Transverse colon (tissue), 4 donors: ENCODE measurements around the gene WFIKKN2. TPM values are rescaled to one million over a fixed set of nuclear protein-coding genes. Genes with fewer than 3 reads are reported as not detected.

Source experiments
- DNase-seq: peaks from one replicate; pipeline ENCODE4 v3.0.0-alpha.2; 2019
- H3K27ac ChIP-seq, 4 donors: fragments of 200-600 bp; sonication (generic); 2 replicates each; pipeline ENCODE4 v1.5.1; 2016 to 2018; ENCODE audit warnings: inconsistent platforms in 4 of 4
- H3K27me3 ChIP-seq: fragments of 200-600 bp; sonication (generic); 2 replicates; pipeline ENCODE4 v1.5.1; 2017; ENCODE audit warnings: inconsistent platforms
- H3K36me3 ChIP-seq, 4 donors: fragments of 200-600 bp; sonication (generic); 2 replicates each; pipeline ENCODE4 v1.5.1; 2017 to 2019; ENCODE audit warnings: inconsistent platforms in 4 of 4
- H3K4me1 ChIP-seq, 4 donors: fragments of 200-600 bp; sonication (generic); 2 replicates each; pipeline ENCODE4 v1.5.1; 2017 to 2020; ENCODE audit warnings: inconsistent platforms in 4 of 4
- H3K4me3 ChIP-seq, 4 donors: fragments of 200-600 bp; sonication (generic); 1 replicate in 1 of 4; 2 replicates in 3 of 4; pipeline versions ENCODE4 v1.5.1 to v1.6.1; 2017 to 2019; ENCODE audit warnings: inconsistent platforms in 4 of 4
- H3K9me3 ChIP-seq, 2 donors: fragments of 200-600 bp; sonication (generic); 2 replicates each; pipeline ENCODE4 v1.5.1; 2017 to 2019; ENCODE audit warnings: inconsistent platforms in 2 of 2
- EP300 ChIP-seq: sonication (generic); formaldehyde crosslinking; IDR thresholded peaks from one replicate; pipeline ENCODE4 v1.6.1; 2017; ENCODE audit warnings: antibody characterized with exemption, low read depth
- POLR2A ChIP-seq: fragments of 450-650 bp; IDR thresholded peaks from one replicate; pipeline ENCODE4 v1.6.1; 2016; ENCODE audit warnings: antibody characterized with exemption, mild to moderate bottlenecking, moderate library complexity
- POLR2AphosphoS5 ChIP-seq, 3 donors: sonication (generic); formaldehyde crosslinking; IDR thresholded peaks; one replicate each; pipeline ENCODE4 v1.6.1; 2016; ENCODE audit warnings: antibody characterized with exemption in 3 of 3
- WGBS, 2 donors: methylation state at CpG; one replicate each; pipeline ENCODE4 v1.1.5; 2018; ENCODE audit warnings: low coverage in 1 of 2; 5-methylcytosine and 5-hydroxymethylcytosine counted together
- in situ Hi-C, 4 donors: fragments of 200-750 bp; cut with MboI; loops; one replicate each; pipeline versions ENCODE4 v1.15.0 to v1.15.1; 2017; ENCODE audit warnings: low sequenced_read_pairs in 3 of 4, low pct_ligation_motif_present in 1 of 4, low pct_unique_long_range_greater_than_20kb in 1 of 4
- intact Hi-C: fragments of 100-400 bp; cut with DNase I; formaldehyde crosslinking; loops from one replicate; pipeline ENCODE4 v1.15.1; 2023; ENCODE audit warnings: low total_unique reads
- total RNA-seq, 4 donors: library from RNA; depleted of rRNA; stranded (reverse); fragments of >200 nt; gene quantifications; one replicate each; pipeline ENCODE4 v1.1.0, GENCODE V29; 2016
- TF ChIP-seq, protein P1 (sequence below), 5 experiments: fragments of 200-600 bp in 3 of 5; fragments of 450-650 bp in 2 of 5; sonication (generic) in 3 of 5; IDR thresholded peaks; 1 replicate in 2 of 5; 2 replicates in 3 of 5; pipeline ENCODE4 v1.5.1; 2016 to 2017; ENCODE audit warnings: antibody characterized with exemption in 5 of 5, inconsistent platforms in 3 of 5, mild to moderate bottlenecking in 2 of 5, moderate library complexity in 1 of 5

The WFIKKN2 gene
- total RNA-seq, 4 donors from 2014 or later = not detected

DNA sequence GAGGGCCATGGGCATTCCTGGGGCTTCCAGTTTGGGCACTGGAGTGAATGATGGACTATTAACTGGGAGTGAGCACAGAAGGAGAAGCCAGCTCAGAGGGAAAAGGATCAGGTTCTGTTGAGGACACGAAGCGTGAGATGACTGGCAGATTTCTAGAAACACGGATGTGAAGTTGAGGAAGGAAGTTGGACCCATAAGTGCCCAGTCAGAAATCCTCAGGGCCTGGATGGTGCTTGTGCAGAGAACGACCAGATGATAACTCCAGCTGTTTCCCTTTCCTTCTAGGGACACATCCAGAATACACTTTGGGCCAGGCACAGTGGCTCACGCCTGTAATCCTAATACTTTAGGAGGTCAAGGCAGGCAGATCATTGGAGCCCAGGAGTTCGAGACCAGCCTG, 44.8 kb upstream of the WFIKKN2 start:
- Histone ChIP-seq H3K27me3 (no peaks in the 10 kb centered on the region), H3K27ac (no peak overlapping the region), H3K4me1 (peaks cover 0 to 5% (median 1%) of the 10 kb centered on the region in 4 donors), H3K36me3 (no peaks in the 10 kb centered on the region), H3K4me3 (no peak overlapping the region), H3K9me3 (no peaks in the 10 kb centered on the region)
- DNase-seq = no peak
- in situ Hi-C loops (no loop called here), intact Hi-C loops (no loop called here)
- TF ChIP-seq EP300 (no peak), POLR2A (no peak), POLR2AphosphoS5 (IDR thresholded peaks at IDR 0.05) (no peak)
- TF ChIP-seq, protein P1, sequence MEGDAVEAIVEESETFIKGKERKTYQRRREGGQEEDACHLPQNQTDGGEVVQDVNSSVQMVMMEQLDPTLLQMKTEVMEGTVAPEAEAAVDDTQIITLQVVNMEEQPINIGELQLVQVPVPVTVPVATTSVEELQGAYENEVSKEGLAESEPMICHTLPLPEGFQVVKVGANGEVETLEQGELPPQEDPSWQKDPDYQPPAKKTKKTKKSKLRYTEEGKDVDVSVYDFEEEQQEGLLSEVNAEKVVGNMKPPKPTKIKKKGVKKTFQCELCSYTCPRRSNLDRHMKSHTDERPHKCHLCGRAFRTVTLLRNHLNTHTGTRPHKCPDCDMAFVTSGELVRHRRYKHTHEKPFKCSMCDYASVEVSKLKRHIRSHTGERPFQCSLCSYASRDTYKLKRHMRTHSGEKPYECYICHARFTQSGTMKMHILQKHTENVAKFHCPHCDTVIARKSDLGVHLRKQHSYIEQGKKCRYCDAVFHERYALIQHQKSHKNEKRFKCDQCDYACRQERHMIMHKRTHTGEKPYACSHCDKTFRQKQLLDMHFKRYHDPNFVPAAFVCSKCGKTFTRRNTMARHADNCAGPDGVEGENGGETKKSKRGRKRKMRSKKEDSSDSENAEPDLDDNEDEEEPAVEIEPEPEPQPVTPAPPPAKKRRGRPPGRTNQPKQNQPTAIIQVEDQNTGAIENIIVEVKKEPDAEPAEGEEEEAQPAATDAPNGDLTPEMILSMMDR (IDR thresholded peaks at IDR 0.05) = no peak
- WGBS, 2 donors = 73% methylated on average over 6 of the region's 6 CpGs; no CpG with 5 or more reads in 1 of the 2 donors

DNA sequence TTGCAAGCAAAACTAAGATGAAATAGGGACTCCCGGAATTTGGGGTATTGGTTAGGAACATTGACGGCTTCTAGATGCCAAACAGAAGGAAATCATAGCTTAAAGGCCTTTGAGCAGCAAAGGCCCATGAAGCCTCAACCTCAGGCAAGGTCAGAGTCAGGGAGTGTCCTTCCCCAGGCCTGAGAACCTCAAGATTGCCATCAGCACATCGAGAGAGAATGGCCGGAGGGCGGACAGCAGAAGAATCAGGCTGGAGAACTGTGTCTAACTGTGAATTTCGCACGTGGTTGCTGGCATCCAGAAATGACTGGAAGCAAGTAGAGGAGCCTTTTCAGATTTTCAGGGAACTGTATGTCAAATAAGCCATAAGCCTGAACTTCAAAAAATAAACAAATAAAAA, 43.3 kb upstream of the WFIKKN2 start:
- intact Hi-C loops = no loop called here
- in situ Hi-C loops = no loop called here
- Histone ChIP-seq H3K36me3 (no peaks in the 10 kb centered on the region), H3K4me3 (no peak overlapping the region), H3K9me3 (no peaks in the 10 kb centered on the region), H3K27ac (no peak overlapping the region), H3K4me1 (no peaks in the 10 kb centered on the region), H3K27me3 (no peaks in the 10 kb centered on the region)
- DNase-seq = no peak
- no peak for TF ChIP-seq POLR2A
- TF ChIP-seq POLR2AphosphoS5 (IDR thresholded peaks at IDR 0.05) = no peak
- TF ChIP-seq EP300 = no peak
- TF ChIP-seq, protein P1 (IDR thresholded peaks at IDR 0.05) = no peak
- 74 to 83% methylated on average over 4 to 7 of the region's 7 CpGs for WGBS, 2 donors

- no peaks in the 10 kb centered on the region for H3K36me3 ChIP-seq
- H3K27me3 ChIP-seq = no peaks in the 10 kb centered on the region
- H3K9me3 ChIP-seq = no peaks in the 10 kb centered on the region
- DNase-seq = no peak
- H3K27ac ChIP-seq = no peak overlapping the region
- WGBS, 2 donors = 91 to 100% methylated on average over 5 to 8 of the region's 8 CpGs
- no peaks in the 10 kb centered on the region for H3K4me1 ChIP-seq
- in situ Hi-C loops = no loop called here
- TF ChIP-seq, protein P1 (IDR thresholded peaks at IDR 0.05) = no peak
- TF ChIP-seq POLR2AphosphoS5 (IDR thresholded peaks at IDR 0.05) (no peak), POLR2A (no peak), EP300 (no peak)
- H3K4me3 ChIP-seq = no peak overlapping the region
- intact Hi-C loops = no loop called here
Observed at GRCh38 chr17:50793007-50793406, 42.4 kb upstream of the WFIKKN2 start.

DNA sequence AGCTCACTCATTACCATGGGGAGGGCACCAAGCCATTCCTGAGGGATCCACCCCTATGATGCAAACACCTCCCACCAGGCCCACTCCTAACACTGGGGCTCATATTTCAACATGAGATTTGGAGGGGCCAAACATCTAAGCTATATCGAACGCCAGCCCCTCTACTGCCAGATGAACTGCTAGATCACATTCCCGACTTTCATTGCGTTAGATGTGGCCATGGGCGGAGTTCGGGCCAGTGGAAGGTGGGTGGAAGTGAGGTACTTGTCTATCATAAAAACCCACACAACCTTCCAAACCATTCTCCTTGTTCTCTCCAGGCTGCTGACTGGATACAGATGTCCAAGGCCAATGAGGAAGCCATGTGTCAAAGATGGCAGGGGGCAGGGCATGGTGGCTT, 41.0 kb upstream of the WFIKKN2 start:
- intact Hi-C loops (no loop called here), in situ Hi-C loops (no loop called here)
- no peaks in the 10 kb centered on the region for H3K27me3 ChIP-seq
- DNase-seq = no peak
- no peaks in the 10 kb centered on the region for H3K36me3 ChIP-seq
- H3K9me3 ChIP-seq = no peaks in the 10 kb centered on the region
- no peak overlapping the region for H3K27ac ChIP-seq
- WGBS, 2 donors = 92% methylated on average over 6 of the region's 6 CpGs; no CpG with 5 or more reads in 1 of the 2 donors
- no peak overlapping the region for H3K4me3 ChIP-seq
- H3K4me1 ChIP-seq = no peaks in the 10 kb centered on the region
- TF ChIP-seq EP300 (no peak), POLR2AphosphoS5 (IDR thresholded peaks at IDR 0.05) (no peak), POLR2A (no peak)
- TF ChIP-seq, protein P1 (IDR thresholded peaks at IDR 0.05) = no peak
